ENCODE measurements around the gene ASPRV1.

The ASPRV1 gene

GRCh38 chr2:69914950-69915945 is 46.2 kb downstream of the ASPRV1 start, which contains the start of gene MXD1:
TSS of gene MXD1 (plus strand) at chr2:69915109. CDS start at chr2:69915331, 222 bp downstream.
- DNase-seq (ENCODE audit: low read depth), result peak; percentile 19
- no peak for TF ChIP-seq CTCF (IDR thresholded peaks at IDR 0.05; ENCODE audit: insufficient read depth, low read depth, low read length, missing control alignments)
- peak within 1 kb of the TSS; percentile 70 for H3K4me3 ChIP-seq (ENCODE audit: low read depth, low read length)

- TF ChIP-seq CTCF (IDR thresholded peaks at IDR 0.05; ENCODE audit: insufficient read depth, low read depth, low read length, missing control alignments), result peak; percentile 11
- H3K4me3 ChIP-seq (ENCODE audit: low read depth, low read length), result peak overlapping the region; percentile 69
- peak; percentile 100 for DNase-seq (ENCODE audit: low read depth)
Measured at GRCh38 chr2:69914164-69914949, 47.1 kb downstream of the ASPRV1 start.

- peak; percentile 40 for TF ChIP-seq CTCF (IDR thresholded peaks at IDR 0.05; ENCODE audit: insufficient read depth, low read depth, low read length, missing control alignments)
- DNase-seq (ENCODE audit: low read depth), result peak; percentile 69
- no peak overlapping the region for H3K4me3 ChIP-seq (ENCODE audit: low read depth, low read length)
Measured at GRCh38 chr2:69911985-69912563, 49.4 kb downstream of the ASPRV1 start.

Measured in GM12865 (cell line).